Neutrophil (primary cell): ENCODE measurements around the gene NUDT4.

Source experiments
- H3K27ac ChIP-seq: fragments of 200-600 bp; sonication (generic); 2 replicates; pipeline ENCODE4 v1.5.1; 2016; ENCODE audit warnings: mild to moderate bottlenecking, moderate library complexity
- H3K27me3 ChIP-seq: fragments of 200-600 bp; sonication (generic); 2 replicates; pipeline ENCODE4 v1.6.0; 2016; ENCODE audit warnings: mild to moderate bottlenecking
- H3K36me3 ChIP-seq: fragments of 200-600 bp; sonication (generic); 2 replicates; pipeline ENCODE4 v1.5.1; 2017
- H3K4me1 ChIP-seq, 2 experiments: fragments of 200-600 bp in 1 of 2; sonication (generic) in 1 of 2; 1 replicate in 1 of 2; 2 replicates in 1 of 2; pipeline versions ENCODE4 v1.5.1 to v1.6.1; 2013 to 2016; ENCODE audit warnings: low read depth in 1 of 2, low read length in 1 of 2, mild to moderate bottlenecking in 1 of 2, moderate library complexity in 1 of 2; ENCODE audit not compliant: control insufficient read depth in 1 of 2, insufficient read depth in 1 of 2
- H3K4me3 ChIP-seq, 2 experiments: fragments of 200-600 bp in 1 of 2; sonication (generic) in 1 of 2; 1 replicate in 1 of 2; 2 replicates in 1 of 2; pipeline ENCODE4 v1.5.1; 2013 to 2016; ENCODE audit warnings: low read depth in 1 of 2, low read length in 1 of 2, mild to moderate bottlenecking in 1 of 2, moderate library complexity in 1 of 2
- H3K9me3 ChIP-seq: fragments of 200-600 bp; sonication (generic); 2 replicates; pipeline ENCODE4 v1.5.1; 2016
- CTCF ChIP-seq: fragments of 200-600 bp; sonication (generic); IDR thresholded peaks from 2 replicates; pipeline ENCODE4 v1.5.1; 2016; ENCODE audit warnings: antibody characterized with exemption

Gene NUDT4

DNA sequence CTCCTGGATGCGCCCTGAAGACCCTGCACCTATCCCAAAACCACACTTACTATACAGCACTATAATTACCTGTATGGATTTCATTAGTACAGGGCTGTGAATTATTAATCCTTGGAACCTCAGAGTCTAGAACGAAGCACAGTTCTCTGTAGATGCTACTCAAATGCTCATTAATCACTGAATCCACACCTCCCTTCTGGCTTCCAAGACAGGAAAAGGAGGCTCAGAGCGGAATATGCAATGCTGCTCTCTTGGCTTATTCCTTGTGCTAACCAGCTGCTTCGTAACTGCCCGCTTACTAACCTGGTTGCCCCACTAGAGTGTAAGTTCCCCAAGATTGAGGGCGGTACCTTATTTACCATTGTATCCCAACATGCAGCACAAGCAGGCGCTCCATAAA is 39.1 kb upstream of the NUDT4 start:
- Histone ChIP-seq H3K27me3 (no peaks in the 10 kb centered on the region), H3K36me3 (no peaks in the 10 kb centered on the region), H3K27ac (no peak overlapping the region), H3K4me1 (no peaks in the 10 kb centered on the region), H3K9me3 (no peaks in the 10 kb centered on the region), H3K4me3 (no peak overlapping the region)
- TF ChIP-seq CTCF, result no peak

DNA sequence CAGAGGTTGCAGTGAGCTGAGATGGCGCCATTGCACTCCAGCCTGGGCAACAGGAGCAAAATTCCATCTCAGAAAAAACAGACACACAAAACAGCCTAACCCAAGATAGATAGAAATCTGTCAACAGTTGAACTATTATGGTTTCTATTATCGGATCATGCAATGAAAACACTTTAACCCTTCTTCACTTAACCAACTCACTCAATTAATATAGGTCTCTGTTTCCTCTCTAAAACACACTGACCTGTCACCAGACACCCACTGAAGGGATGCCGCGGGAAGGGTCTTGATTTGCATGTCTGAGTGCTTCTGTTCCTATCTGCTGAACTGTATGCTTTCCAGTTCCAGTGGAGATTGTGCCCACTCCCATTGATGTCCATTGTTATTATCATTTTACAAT is 38.0 kb upstream of the NUDT4 start:
- Histone ChIP-seq H3K9me3 (no peaks in the 10 kb centered on the region), H3K4me1 (no peaks in the 10 kb centered on the region), H3K27me3 (no peaks in the 10 kb centered on the region), H3K27ac (no peak overlapping the region), H3K4me3 (no peak overlapping the region), H3K36me3 (no peaks in the 10 kb centered on the region)
- TF ChIP-seq CTCF, result no peak

- Histone ChIP-seq H3K27ac (no peak overlapping the region), H3K4me1 (no peaks in the 10 kb centered on the region), H3K36me3 (no peaks in the 10 kb centered on the region), H3K4me3 (no peak overlapping the region), H3K9me3 (no peaks in the 10 kb centered on the region), H3K27me3 (no peaks in the 10 kb centered on the region)
- TF ChIP-seq CTCF, result no peak
Observed at GRCh38 chr12:93341409-93342049, 36.2 kb upstream of the NUDT4 start.

DNA sequence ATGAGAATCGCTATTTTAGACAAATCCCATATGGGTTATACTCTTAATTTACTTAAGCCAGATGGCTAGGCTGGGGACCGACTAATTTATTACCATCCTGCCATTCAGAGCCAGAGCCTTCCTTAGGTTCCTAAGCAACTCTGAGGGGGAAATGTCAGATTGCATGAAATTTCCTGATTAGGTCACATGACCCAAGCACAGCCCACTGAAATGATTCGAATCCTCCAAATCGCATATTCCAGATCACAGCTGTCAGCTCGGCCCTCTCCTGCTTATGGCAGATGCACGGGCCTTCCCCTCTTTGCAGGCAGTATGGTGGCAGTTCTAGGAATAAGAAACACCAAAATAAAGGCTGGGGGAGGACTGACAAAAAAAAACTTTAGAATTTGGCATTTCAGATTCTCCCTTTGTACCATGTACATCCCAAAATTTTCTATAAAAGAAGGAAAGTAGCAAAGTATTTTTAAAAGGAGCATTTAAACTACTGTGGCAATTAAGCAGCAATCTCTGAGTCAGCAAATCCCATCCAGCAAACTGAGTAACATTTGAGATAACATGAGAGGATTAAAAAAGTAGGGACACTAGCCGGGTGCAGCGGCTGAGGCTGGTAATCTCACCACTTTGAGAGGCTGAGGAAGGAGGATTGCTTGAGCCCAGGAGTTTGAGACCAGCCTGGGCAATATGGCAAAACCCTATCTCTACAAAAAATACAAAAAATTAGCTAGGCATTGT is 30.5 kb upstream of the NUDT4 start:
- no peak overlapping the region for H3K4me3 ChIP-seq
- no peaks in the 10 kb centered on the region for H3K4me1 ChIP-seq
- H3K27me3 ChIP-seq, result no peaks in the 10 kb centered on the region
- no peak overlapping the region for H3K27ac ChIP-seq
- H3K9me3 ChIP-seq, result no peaks in the 10 kb centered on the region
- no peaks in the 10 kb centered on the region for H3K36me3 ChIP-seq
- no peak for TF ChIP-seq CTCF

DNA sequence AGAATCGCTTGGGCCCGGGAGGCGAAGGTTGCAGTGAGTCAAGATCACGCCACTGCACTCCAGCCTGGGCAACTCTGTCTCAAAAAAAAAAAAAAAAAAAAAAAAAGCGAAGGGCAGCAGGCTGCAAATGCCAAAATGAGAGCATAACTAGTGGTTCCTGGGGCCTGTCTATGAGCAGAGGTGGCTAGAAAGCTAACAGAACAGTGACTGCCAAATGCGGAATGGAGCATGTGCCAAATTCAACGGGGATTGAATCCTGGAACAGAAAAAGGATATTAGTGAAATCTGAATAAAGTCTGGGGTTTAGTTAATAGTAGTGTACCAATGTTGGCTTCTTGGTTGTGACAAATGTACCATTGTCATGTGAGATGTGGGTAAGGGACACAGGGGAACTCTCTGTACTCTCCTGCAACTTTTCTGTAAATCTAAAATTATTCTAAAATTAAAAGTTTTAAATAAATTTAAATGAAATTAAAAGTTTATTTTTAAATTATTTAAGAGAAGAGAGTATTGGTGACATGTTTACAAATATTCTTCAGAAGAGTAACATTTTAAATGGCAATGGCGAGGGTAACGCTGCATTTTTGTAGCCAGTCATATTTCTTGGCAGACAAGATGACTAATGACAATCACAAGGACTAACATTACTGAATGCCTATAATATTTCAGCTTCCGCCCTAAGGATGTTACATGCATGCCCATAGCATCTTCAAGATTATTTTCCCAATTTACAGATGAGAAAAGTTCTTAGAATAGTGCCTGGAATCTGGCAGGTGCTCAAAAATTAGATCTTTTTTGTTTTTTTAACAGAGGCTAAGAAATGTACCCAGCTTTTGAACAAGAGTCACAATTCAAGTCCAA is 28.9 kb upstream of the NUDT4 start:
- H3K9me3 ChIP-seq, result no peaks in the 10 kb centered on the region
- no peak overlapping the region for H3K27ac ChIP-seq
- H3K4me3 ChIP-seq, result no peak overlapping the region
- H3K27me3 ChIP-seq, result no peaks in the 10 kb centered on the region
- no peaks in the 10 kb centered on the region for H3K4me1 ChIP-seq
- no peaks in the 10 kb centered on the region for H3K36me3 ChIP-seq
- no peak for TF ChIP-seq CTCF
